Lung (tissue), 12 donors: ENCODE measurements around the gene KLHL30. TPM values are rescaled to one million over a fixed set of nuclear protein-coding genes. Genes with fewer than 3 reads are reported as not detected.

Experiments used
- ATAC-seq: fragments of 200-7000 bp; cut with Tn5 transposase; one replicate; pipeline ENCODE4 v1.9.1; 2020; ENCODE audit warnings: moderate number of reproducible peaks; ENCODE audit not compliant: insufficient read depth, low FRiP score
- DNase-seq, 3 donors: peaks; one replicate each; pipeline ENCODE4 v3.0.0-alpha.2; 2013 to 2017
- H3K27ac ChIP-seq, 2 donors: one replicate each; pipeline ENCODE4 v1.5.1; 2013; ENCODE audit warnings: mild to moderate bottlenecking in 2 of 2, moderate library complexity in 2 of 2, control low read depth in 1 of 2, inconsistent platforms in 1 of 2, low read depth in 1 of 2, low read length in 1 of 2
- H3K27me3 ChIP-seq, 3 donors: one replicate each; pipeline ENCODE4 v1.5.1; 2013; ENCODE audit warnings: low read length in 2 of 3; ENCODE audit not compliant: control insufficient read depth in 3 of 3, insufficient read depth in 3 of 3
- H3K36me3 ChIP-seq, 4 donors: one replicate each; pipeline ENCODE4 v1.5.1; 2013; ENCODE audit warnings: low read length in 4 of 4, mild to moderate bottlenecking in 1 of 4, moderate library complexity in 1 of 4; ENCODE audit not compliant: control insufficient read depth in 4 of 4, insufficient read depth in 4 of 4
- H3K4me1 ChIP-seq, 5 donors: one replicate each; pipeline ENCODE4 v1.5.1; 2013; ENCODE audit warnings: low read length in 5 of 5, mild to moderate bottlenecking in 2 of 5, moderate library complexity in 1 of 5; ENCODE audit not compliant: control insufficient read depth in 5 of 5, insufficient read depth in 5 of 5
- H3K4me3 ChIP-seq: one replicate; pipeline ENCODE4 v1.5.1; 2013; ENCODE audit warnings: mild to moderate bottlenecking, control low read depth, moderate library complexity
- H3K9ac ChIP-seq, 2 donors: one replicate each; pipeline ENCODE4 v1.5.1; 2013; ENCODE audit warnings: low read length in 2 of 2, control low read depth in 1 of 2; ENCODE audit not compliant: insufficient read depth in 1 of 2
- H3K9me3 ChIP-seq, 4 donors: one replicate each; pipeline ENCODE4 v1.5.1; 2013; ENCODE audit warnings: low read length in 3 of 4, mild to moderate bottlenecking in 1 of 4, moderate library complexity in 1 of 4; ENCODE audit not compliant: control insufficient read depth in 4 of 4, insufficient read depth in 3 of 4
- WGBS, 2 donors: extraction: QIAGEN DNeasy Blood & Tissue Kit; methylation state at CpG; one replicate each; pipeline ENCODE4 v1.1.7; 2013; 5-methylcytosine and 5-hydroxymethylcytosine counted together
- polyA plus RNA-seq, 2 donors: library from polyadenylated mRNA; stranded (reverse); fragments of 200-250 nt; gene quantifications; one replicate each; pipeline ENCODE4 v1.2.1, GENCODE V29; 2013
- total RNA-seq, 2 donors: library from RNA; depleted of rRNA in 1 of 2; stranded (reverse); fragments of >200 nt in 1 of 2; gene quantifications; one replicate each; pipeline ENCODE4 v1.2.1, GENCODE V29; 2014 to 2021
- TF ChIP-seq, protein P1 (sequence below): IDR thresholded peaks from 2 replicates; pipeline ENCODE4 v1.5.1; 2012; ENCODE audit warnings: mild to moderate bottlenecking; ENCODE audit errors: control extremely low read depth, extremely low read depth
- donor health status: control.
- donor health status: control.
- donor health status: Bipolar disorder and iron deficiency.
- donor health status: healthy.
- donor health status: DM: yes; HTN: yes; CAD: no.

The KLHL30 gene
- total and polyA plus RNA-seq, 4 donors: 0.18 to 2.1 (median 0.39) TPM

- Histone ChIP-seq H3K36me3 (no peaks in the 10 kb centered on the region), H3K9ac (no peak overlapping the region), H3K4me3 (no peak overlapping the region), H3K4me1 (peaks cover 0 to 20% (median 7%) of the 10 kb centered on the region in 5 donors), H3K9me3 (no peaks in the 10 kb centered on the region), H3K27me3 (peaks cover 0 to 2% (median 0%) of the 10 kb centered on the region in 3 donors), H3K27ac (peak overlapping the region in 1 of 2 donors; percentile 50)
- 91 to 97% methylated on average over 13 of the region's 13 CpGs for WGBS, 2 donors
- ATAC-seq (no peak), DNase-seq (no peak)
- TF ChIP-seq, protein P1, sequence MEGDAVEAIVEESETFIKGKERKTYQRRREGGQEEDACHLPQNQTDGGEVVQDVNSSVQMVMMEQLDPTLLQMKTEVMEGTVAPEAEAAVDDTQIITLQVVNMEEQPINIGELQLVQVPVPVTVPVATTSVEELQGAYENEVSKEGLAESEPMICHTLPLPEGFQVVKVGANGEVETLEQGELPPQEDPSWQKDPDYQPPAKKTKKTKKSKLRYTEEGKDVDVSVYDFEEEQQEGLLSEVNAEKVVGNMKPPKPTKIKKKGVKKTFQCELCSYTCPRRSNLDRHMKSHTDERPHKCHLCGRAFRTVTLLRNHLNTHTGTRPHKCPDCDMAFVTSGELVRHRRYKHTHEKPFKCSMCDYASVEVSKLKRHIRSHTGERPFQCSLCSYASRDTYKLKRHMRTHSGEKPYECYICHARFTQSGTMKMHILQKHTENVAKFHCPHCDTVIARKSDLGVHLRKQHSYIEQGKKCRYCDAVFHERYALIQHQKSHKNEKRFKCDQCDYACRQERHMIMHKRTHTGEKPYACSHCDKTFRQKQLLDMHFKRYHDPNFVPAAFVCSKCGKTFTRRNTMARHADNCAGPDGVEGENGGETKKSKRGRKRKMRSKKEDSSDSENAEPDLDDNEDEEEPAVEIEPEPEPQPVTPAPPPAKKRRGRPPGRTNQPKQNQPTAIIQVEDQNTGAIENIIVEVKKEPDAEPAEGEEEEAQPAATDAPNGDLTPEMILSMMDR: no peak
Measured at GRCh38 chr2:238137885-238138284, 583 bp upstream of the KLHL30 start.

DNA sequence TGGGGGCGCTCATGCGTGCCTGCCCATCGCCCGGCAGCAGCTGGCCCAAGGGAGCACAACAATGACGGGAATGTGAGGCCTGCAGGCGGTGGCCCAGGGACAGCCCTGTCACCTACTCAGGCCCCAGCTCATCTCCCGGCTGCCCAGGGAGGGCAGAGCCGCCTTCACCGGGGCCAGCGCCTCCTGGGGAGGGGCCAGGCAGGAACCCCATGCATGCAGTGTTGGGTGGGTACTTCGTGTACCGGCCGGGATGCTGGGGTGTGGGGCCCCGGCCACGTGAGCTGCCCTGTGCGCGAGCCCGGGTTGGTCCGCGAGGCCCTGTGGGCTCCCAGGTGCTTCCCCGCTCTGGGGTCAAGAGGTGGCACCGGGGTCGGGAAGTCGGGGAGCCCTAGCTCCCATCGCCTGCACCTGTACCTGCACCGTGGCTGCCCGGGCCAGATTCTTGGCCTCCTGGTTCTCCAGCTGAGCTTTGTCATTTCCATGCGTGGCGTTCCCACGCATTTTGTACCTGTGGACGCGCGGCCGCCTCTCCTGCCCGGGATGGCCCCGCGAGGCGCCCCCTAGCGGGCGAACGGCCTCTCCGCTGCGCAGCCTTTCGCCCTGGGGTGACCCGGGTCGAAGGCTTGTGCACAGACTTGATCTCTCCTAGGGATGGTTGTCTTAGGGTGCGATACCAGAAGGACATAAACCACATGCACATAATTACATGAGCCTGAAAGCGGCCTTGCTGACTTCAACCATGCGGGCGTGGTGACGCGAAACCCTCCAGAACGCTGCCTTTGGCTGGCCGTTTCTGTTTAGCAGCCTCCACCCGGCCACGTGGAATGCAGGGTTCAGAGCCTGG is 950 bp downstream of the KLHL30 start:
- TF ChIP-seq, protein P1: no peak
- Histone ChIP-seq H3K27me3 (peaks cover 0 to 2% (median 0%) of the 10 kb centered on the region in 3 donors), H3K9me3 (no peaks in the 10 kb centered on the region), H3K4me3 (no peak overlapping the region), H3K36me3 (no peaks in the 10 kb centered on the region), H3K27ac (peak overlapping the region in 1 of 2 donors; percentile 50), H3K9ac (no peak overlapping the region), H3K4me1 (peaks cover 3 to 23% (median 7%) of the 10 kb centered on the region in 5 donors)
- ATAC-seq (no peak), DNase-seq (no peak)
- 59 to 61% methylated on average over 56 of the region's 56 CpGs for WGBS, 2 donors

GRCh38 chr2:238140040-238140439 is 1.6 kb downstream of the KLHL30 start:
- ATAC-seq (no peak), DNase-seq (no peak)
- WGBS, 2 donors: 93 to 94% methylated on average over 7 of the region's 7 CpGs
- H3K4me3 ChIP-seq: no peak overlapping the region
- H3K27me3 ChIP-seq: peaks cover 0 to 2% (median 0%) of the 10 kb centered on the region in 3 donors
- H3K9ac ChIP-seq: no peak overlapping the region
- H3K9me3 ChIP-seq: no peaks in the 10 kb centered on the region
- no peaks in the 10 kb centered on the region for H3K36me3 ChIP-seq
- TF ChIP-seq, protein P1: no peak
- H3K4me1 ChIP-seq: peaks cover 3 to 23% (median 7%) of the 10 kb centered on the region in 5 donors
- no peak overlapping the region for H3K27ac ChIP-seq
